DOHH2 (cell line): ENCODE results near the gene MVD.

Experiments used
- H3F3A ChIP-seq: fragments of 200-600 bp; sonication (generic), shearing (Covaris generic); 2 replicates; pipeline ENCODE4 v1.6.0; 2016; ENCODE audit warnings: antibody characterized with exemption, mild to moderate bottlenecking; ENCODE audit not compliant: control insufficient read depth, insufficient read depth
- H3K27ac ChIP-seq: fragments of 200-600 bp; sonication (generic); 2 replicates; pipeline ENCODE4 v1.5.1; 2014; ENCODE audit warnings: low read depth, mild to moderate bottlenecking, low read length, moderate library complexity
- H3K27me3 ChIP-seq: fragments of 200-600 bp; sonication (generic); 2 replicates; pipeline ENCODE4 v1.6.1; 2014; ENCODE audit warnings: mild to moderate bottlenecking, low read length, mixed read lengths; ENCODE audit not compliant: control insufficient read depth
- H3K36me3 ChIP-seq: fragments of 200-600 bp; sonication (generic); 2 replicates; pipeline ENCODE4 v1.6.1; 2014; ENCODE audit warnings: mild to moderate bottlenecking, low read length, moderate library complexity, mixed read lengths; ENCODE audit not compliant: control insufficient read depth
- H3K4me1 ChIP-seq: fragments of 200-600 bp; sonication (generic); 2 replicates; pipeline ENCODE4 v1.6.1; 2014; ENCODE audit warnings: mild to moderate bottlenecking, low read length, mixed read lengths; ENCODE audit not compliant: control insufficient read depth
- H3K4me2 ChIP-seq: fragments of 200-600 bp; sonication (generic); 2 replicates; pipeline ENCODE4 v1.6.0; 2014; ENCODE audit warnings: mild to moderate bottlenecking, low read length, moderate library complexity
- H3K4me3 ChIP-seq: fragments of 200-600 bp; sonication (generic); 2 replicates; pipeline ENCODE4 v1.5.1; 2014; ENCODE audit warnings: mild to moderate bottlenecking, low read length, mixed read lengths
- H3K79me2 ChIP-seq: fragments of 200-600 bp; sonication (generic); 2 replicates; pipeline ENCODE4 v1.6.1; 2014; ENCODE audit warnings: mild to moderate bottlenecking, low read length, mixed read lengths; ENCODE audit not compliant: control insufficient read depth
- H3K9me2 ChIP-seq: fragments of 200-600 bp; sonication (generic); replicated peaks from 2 replicates; pipeline ENCODE4 v1.6.1; 2014; ENCODE audit warnings: mild to moderate bottlenecking, low read length, mixed read lengths; ENCODE audit not compliant: control insufficient read depth
- H3K9me3 ChIP-seq: fragments of 200-600 bp; sonication (generic); 2 replicates; pipeline ENCODE4 v1.6.1; 2014; ENCODE audit warnings: antibody characterized with exemption, low read length, mixed read lengths; ENCODE audit not compliant: control insufficient read depth, insufficient read depth
- H4K20me1 ChIP-seq: fragments of 200-600 bp; sonication (generic); 2 replicates; pipeline ENCODE4 v1.6.0; 2014; ENCODE audit warnings: low read depth, mild to moderate bottlenecking, antibody characterized with exemption, low read length, moderate library complexity; ENCODE audit not compliant: control insufficient read depth, insufficient read depth
- EZH2phosphoT487 ChIP-seq: fragments of 200-600 bp; sonication (generic); IDR thresholded peaks from 2 replicates; pipeline ENCODE4 v1.6.1; 2017; ENCODE audit warnings: borderline replicate concordance, mild to moderate bottlenecking, antibody characterized with exemption, low read length, moderate library complexity, mixed read lengths
- TF ChIP-seq, protein P1 (sequence below): fragments of 200-600 bp; sonication (generic); IDR thresholded peaks from one replicate; pipeline ENCODE4 v1.5.1; 2014; ENCODE audit warnings: antibody characterized with exemption, mild to moderate bottlenecking, low read depth, low read length; ENCODE audit not compliant: poor library complexity, severe bottlenecking

The MVD gene

DNA sequence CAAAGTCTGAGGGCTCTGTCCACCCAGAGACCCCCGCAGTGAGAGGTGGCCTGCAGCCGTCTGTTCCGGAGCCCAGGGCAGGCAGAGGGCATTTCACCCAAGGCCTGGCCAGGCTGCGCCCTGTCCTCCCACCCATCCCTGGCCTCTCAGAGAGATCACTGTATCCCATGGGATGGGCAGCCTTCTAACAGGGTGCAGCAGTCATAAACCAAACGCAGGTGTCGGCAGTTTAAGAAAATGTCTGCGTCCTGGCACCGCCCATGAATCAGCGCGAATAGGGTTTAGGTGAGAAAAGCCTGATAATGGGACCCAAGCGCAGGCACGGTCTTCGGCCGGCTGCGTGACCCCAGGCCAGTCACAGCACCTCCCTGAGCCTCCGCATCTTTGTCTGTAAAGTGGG, 17.4 kb downstream of the MVD start:
- Histone ChIP-seq H3K36me3 (peaks cover 70% of the 10 kb centered on the region), H4K20me1 (peaks cover 26% of the 10 kb centered on the region), H3K79me2 (peaks cover 36% of the 10 kb centered on the region), H3K4me1 (peaks cover 32% of the 10 kb centered on the region), H3F3A (peaks cover 4% of the 10 kb centered on the region; the same call in 1 of the 2 replicates), H3K4me2 (no peak overlapping the region), H3K27me3 (peaks cover 7% of the 10 kb centered on the region), H3K9me3 (no peaks in the 10 kb centered on the region), H3K4me3 (no peak overlapping the region), H3K9me2 (no peaks in the 10 kb centered on the region), H3K27ac (no peak overlapping the region)
- no peak for TF ChIP-seq EZH2phosphoT487
- TF ChIP-seq, protein P1, sequence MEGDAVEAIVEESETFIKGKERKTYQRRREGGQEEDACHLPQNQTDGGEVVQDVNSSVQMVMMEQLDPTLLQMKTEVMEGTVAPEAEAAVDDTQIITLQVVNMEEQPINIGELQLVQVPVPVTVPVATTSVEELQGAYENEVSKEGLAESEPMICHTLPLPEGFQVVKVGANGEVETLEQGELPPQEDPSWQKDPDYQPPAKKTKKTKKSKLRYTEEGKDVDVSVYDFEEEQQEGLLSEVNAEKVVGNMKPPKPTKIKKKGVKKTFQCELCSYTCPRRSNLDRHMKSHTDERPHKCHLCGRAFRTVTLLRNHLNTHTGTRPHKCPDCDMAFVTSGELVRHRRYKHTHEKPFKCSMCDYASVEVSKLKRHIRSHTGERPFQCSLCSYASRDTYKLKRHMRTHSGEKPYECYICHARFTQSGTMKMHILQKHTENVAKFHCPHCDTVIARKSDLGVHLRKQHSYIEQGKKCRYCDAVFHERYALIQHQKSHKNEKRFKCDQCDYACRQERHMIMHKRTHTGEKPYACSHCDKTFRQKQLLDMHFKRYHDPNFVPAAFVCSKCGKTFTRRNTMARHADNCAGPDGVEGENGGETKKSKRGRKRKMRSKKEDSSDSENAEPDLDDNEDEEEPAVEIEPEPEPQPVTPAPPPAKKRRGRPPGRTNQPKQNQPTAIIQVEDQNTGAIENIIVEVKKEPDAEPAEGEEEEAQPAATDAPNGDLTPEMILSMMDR = no peak

DNA sequence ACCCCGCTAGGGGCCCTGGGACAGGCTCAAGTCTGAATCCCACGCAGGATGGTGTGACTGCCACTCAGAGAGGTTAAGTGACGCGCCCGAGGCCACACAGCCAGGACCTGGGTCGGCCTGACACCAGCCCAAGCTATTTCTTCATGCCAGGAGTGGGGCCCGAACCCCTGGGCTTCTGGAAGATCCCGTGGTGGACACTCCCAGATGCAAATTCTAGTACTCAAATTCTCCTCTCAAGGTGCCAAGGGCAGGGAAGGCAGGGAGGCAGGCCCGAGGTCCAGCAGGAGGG, 19.3 kb downstream of the MVD start:
- Histone ChIP-seq H4K20me1 (peaks cover 13% of the 10 kb centered on the region), H3K9me3 (0 out of 2 replicates have a peak, but pooled peaks cover 3% of the 10 kb centered on the region), H3K4me2 (no peak overlapping the region), H3K36me3 (peaks cover 54% of the 10 kb centered on the region), H3K4me1 (peaks cover 38% of the 10 kb centered on the region), H3K9me2 (no peaks in the 10 kb centered on the region), H3K27me3 (peaks cover 26% of the 10 kb centered on the region), H3K79me2 (peaks cover 17% of the 10 kb centered on the region), H3K4me3 (no peak overlapping the region), H3K27ac (no peak overlapping the region), H3F3A (peaks cover 11% of the 10 kb centered on the region)
- TF ChIP-seq, protein P1 = no peak
- no peak for TF ChIP-seq EZH2phosphoT487

DNA sequence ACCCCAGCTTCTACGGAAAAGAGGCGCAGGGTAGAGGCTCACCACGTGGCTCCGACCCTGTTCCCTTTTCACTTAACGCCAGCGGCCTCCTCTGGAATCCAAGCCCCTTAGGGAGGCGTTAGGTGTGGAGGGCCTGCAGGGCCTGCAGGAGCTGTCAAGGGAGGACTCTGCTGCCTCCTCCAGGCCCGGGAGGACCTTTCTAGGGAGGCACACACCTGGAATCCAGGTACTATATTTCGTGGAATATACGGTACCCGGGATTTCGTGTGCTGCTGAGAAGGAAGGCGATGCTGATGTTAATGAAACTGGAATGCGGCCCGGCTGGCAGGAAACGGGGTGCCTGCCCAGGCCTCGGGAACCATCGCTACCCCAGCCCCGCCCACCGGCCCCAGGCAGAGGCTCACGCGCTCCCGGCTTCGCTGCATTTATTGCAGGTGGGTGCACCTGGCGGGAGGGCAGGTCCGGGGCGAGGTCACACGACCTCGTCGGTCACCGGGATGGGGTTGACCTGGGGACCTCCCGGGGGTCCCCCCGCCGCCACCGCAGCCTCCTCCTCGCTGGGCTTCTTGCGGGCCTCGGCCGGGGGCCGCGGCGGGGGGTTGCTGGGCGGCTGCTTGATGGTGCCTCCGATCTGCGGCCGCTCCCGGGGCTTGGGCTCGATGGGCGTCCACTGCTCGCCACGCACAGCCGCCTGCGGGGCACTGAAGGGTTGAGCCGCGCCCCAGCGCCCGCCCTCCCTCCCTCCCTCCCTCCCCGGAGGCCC, 19.8 kb downstream of the MVD start:
- Histone ChIP-seq H3F3A (peaks cover 11% of the 10 kb centered on the region), H3K4me2 (no peak overlapping the region), H3K9me2 (no peaks in the 10 kb centered on the region), H3K36me3 (peaks cover 49% of the 10 kb centered on the region), H3K4me1 (peaks cover 39% of the 10 kb centered on the region), H4K20me1 (peaks cover 10% of the 10 kb centered on the region), H3K4me3 (no peak overlapping the region), H3K79me2 (peaks cover 12% of the 10 kb centered on the region), H3K27ac (no peak overlapping the region), H3K9me3 (0 out of 2 replicates have a peak, but pooled peaks cover 3% of the 10 kb centered on the region), H3K27me3 (peaks cover 30% of the 10 kb centered on the region)
- TF ChIP-seq, protein P1 = no peak
- TF ChIP-seq EZH2phosphoT487 = no peak
